Activated T-cell treated with anti-CD3 and anti-CD28 coated beads, Interleukin-2, amount 50 U/mL, for 24 hours (primary cell): ENCODE data around the gene CPED1.
"Not testable (repeated sequence)": the region's sequence is repeated elsewhere in the genome, so short reads cannot be mapped to it uniquely, and the experiment has no call there.

Source experiments
- DNase-seq: peaks from one replicate; pipeline ENCODE4 v3.0.0-alpha.2; 2020
- H3K27ac Mint-ChIP-seq: 2 replicates; pipeline ENCODE4 v1.8.0; 2020; ENCODE audit warnings: mild to moderate bottlenecking, mixed read lengths
- H3K27me3 Mint-ChIP-seq: 2 replicates; pipeline ENCODE4 v1.8.0; 2020; ENCODE audit warnings: mixed read lengths
- H3K36me3 Mint-ChIP-seq: 2 replicates; pipeline ENCODE4 v1.8.0; 2020; ENCODE audit warnings: low read depth, mixed read lengths
- H3K4me1 Mint-ChIP-seq: 2 replicates; pipeline ENCODE4 v1.8.0; 2020; ENCODE audit warnings: low read depth, mixed read lengths
- H3K4me3 Mint-ChIP-seq: 2 replicates; pipeline ENCODE4 v1.8.0; 2020; ENCODE audit warnings: mild to moderate bottlenecking, moderate library complexity, mixed read lengths
- H3K9me3 Mint-ChIP-seq: 2 replicates; pipeline ENCODE4 v1.8.0; 2020; ENCODE audit warnings: mixed read lengths

CPED1 gene

GRCh38 chr7:121187676-121188075 lies 199.2 kb downstream of the CPED1 start:
- H3K9me3 Mint-ChIP-seq, result no peaks in the 10 kb centered on the region
- peaks cover 5% of the 10 kb centered on the region for H3K27me3 Mint-ChIP-seq
- H3K4me1 Mint-ChIP-seq, result no peaks in the 10 kb centered on the region
- no peak for DNase-seq
- no peaks in the 10 kb centered on the region for H3K36me3 Mint-ChIP-seq
- H3K27ac Mint-ChIP-seq, result no peak overlapping the region
- no peak overlapping the region for H3K4me3 Mint-ChIP-seq

GRCh38 chr7:121192834-121193233 lies 204.3 kb downstream of the CPED1 start:
- no peak overlapping the region for H3K27ac Mint-ChIP-seq
- H3K4me3 Mint-ChIP-seq, result no peak overlapping the region
- H3K9me3 Mint-ChIP-seq, result no peaks in the 10 kb centered on the region
- no peaks in the 10 kb centered on the region for H3K36me3 Mint-ChIP-seq
- DNase-seq, result no peak
- no peaks in the 10 kb centered on the region for H3K4me1 Mint-ChIP-seq
- peaks cover 3% of the 10 kb centered on the region for H3K27me3 Mint-ChIP-seq

GRCh38 chr7:121195010-121195409 lies 206.5 kb downstream of the CPED1 start:
- Mint-ChIP-seq H3K36me3 (no peaks in the 10 kb centered on the region), H3K4me3 (no peak overlapping the region), H3K9me3 (no peaks in the 10 kb centered on the region), H3K4me1 (no peaks in the 10 kb centered on the region), H3K27me3 (peaks cover 8% of the 10 kb centered on the region), H3K27ac (no peak overlapping the region)
- no peak for DNase-seq

GRCh38 chr7:121195874-121196273 lies 207.4 kb downstream of the CPED1 start:
- Mint-ChIP-seq H3K4me1 (no peaks in the 10 kb centered on the region), H3K9me3 (no peaks in the 10 kb centered on the region), H3K27ac (no peak overlapping the region), H3K36me3 (no peaks in the 10 kb centered on the region), H3K27me3 (peaks cover 8% of the 10 kb centered on the region), H3K4me3 (no peak overlapping the region)
- no peak for DNase-seq

GRCh38 chr7:121196286-121196685 lies 207.8 kb downstream of the CPED1 start:
- H3K4me3 Mint-ChIP-seq, result no peak overlapping the region
- H3K27ac Mint-ChIP-seq, result no peak overlapping the region
- peaks cover 8% of the 10 kb centered on the region for H3K27me3 Mint-ChIP-seq
- no peaks in the 10 kb centered on the region for H3K36me3 Mint-ChIP-seq
- H3K4me1 Mint-ChIP-seq, result no peaks in the 10 kb centered on the region
- DNase-seq, result no peak
- H3K9me3 Mint-ChIP-seq, result no peaks in the 10 kb centered on the region

- Mint-ChIP-seq H3K4me1 (peaks cover under 1% of the 10 kb centered on the region), H3K9me3 (no peaks in the 10 kb centered on the region), H3K36me3 (no peaks in the 10 kb centered on the region), H3K27ac (no peak overlapping the region), H3K4me3 (no peak overlapping the region), H3K27me3 (peaks cover 8% of the 10 kb centered on the region)
- DNase-seq, result no peak
These were observed 208.9 kb downstream of the CPED1 start for GRCh38 chr7:121197455-121197854.

GRCh38 chr7:121198502-121198901 lies 210.0 kb downstream of the CPED1 start:
- Mint-ChIP-seq H3K4me3 (no peak overlapping the region), H3K4me1 (peaks cover 6% of the 10 kb centered on the region), H3K36me3 (no peaks in the 10 kb centered on the region), H3K9me3 (no peaks in the 10 kb centered on the region), H3K27me3 (peaks cover 8% of the 10 kb centered on the region), H3K27ac (no peak overlapping the region)
- no peak for DNase-seq

- H3K4me1 Mint-ChIP-seq, result peaks cover 6% of the 10 kb centered on the region
- H3K27ac Mint-ChIP-seq, result no peak overlapping the region
- no peak overlapping the region for H3K4me3 Mint-ChIP-seq
- no peak for DNase-seq
- H3K9me3 Mint-ChIP-seq, result no peaks in the 10 kb centered on the region
- H3K36me3 Mint-ChIP-seq, result no peaks in the 10 kb centered on the region
- peaks cover 8% of the 10 kb centered on the region for H3K27me3 Mint-ChIP-seq
These were observed 213.6 kb downstream of the CPED1 start for GRCh38 chr7:121202125-121202524.

GRCh38 chr7:121202834-121203233 lies 214.3 kb downstream of the CPED1 start:
- Mint-ChIP-seq H3K9me3 (no peaks in the 10 kb centered on the region), H3K4me1 (peaks cover 6% of the 10 kb centered on the region), H3K27me3 (peaks cover 5% of the 10 kb centered on the region), H3K4me3 (no peak overlapping the region), H3K27ac (no peak overlapping the region), H3K36me3 (no peaks in the 10 kb centered on the region)
- DNase-seq, result no peak

- Mint-ChIP-seq H3K36me3 (no peaks in the 10 kb centered on the region), H3K4me1 (peaks cover 6% of the 10 kb centered on the region), H3K9me3 (no peaks in the 10 kb centered on the region), H3K27me3 (no peaks in the 10 kb centered on the region), H3K27ac (no peak overlapping the region), H3K4me3 (no peak overlapping the region)
- no peak for DNase-seq
These were observed 216.0 kb downstream of the CPED1 start for GRCh38 chr7:121204537-121204936.

GRCh38 chr7:121205777-121206176 lies 217.3 kb downstream of the CPED1 start:
- DNase-seq, result no peak
- peaks cover 6% of the 10 kb centered on the region for H3K4me1 Mint-ChIP-seq
- H3K9me3 Mint-ChIP-seq, result no peaks in the 10 kb centered on the region
- H3K27ac Mint-ChIP-seq, result no peak overlapping the region
- H3K36me3 Mint-ChIP-seq, result no peaks in the 10 kb centered on the region
- no peaks in the 10 kb centered on the region for H3K27me3 Mint-ChIP-seq
- no peak overlapping the region for H3K4me3 Mint-ChIP-seq

- Mint-ChIP-seq H3K4me3 (no peak overlapping the region), H3K4me1 (no peaks in the 10 kb centered on the region), H3K36me3 (no peaks in the 10 kb centered on the region), H3K9me3 (no peaks in the 10 kb centered on the region), H3K27me3 (no peaks in the 10 kb centered on the region), H3K27ac (no peak overlapping the region)
- no peak for DNase-seq
These were observed 222.7 kb downstream of the CPED1 start for GRCh38 chr7:121211253-121211652.

GRCh38 chr7:121212036-121212435 lies 223.5 kb downstream of the CPED1 start:
- DNase-seq, result no peak
- Mint-ChIP-seq H3K4me3 (no peak overlapping the region), H3K27ac (no peak overlapping the region), H3K36me3 (no peaks in the 10 kb centered on the region), H3K27me3 (no peaks in the 10 kb centered on the region), H3K9me3 (no peaks in the 10 kb centered on the region), H3K4me1 (no peaks in the 10 kb centered on the region)

GRCh38 chr7:121214657-121215056 lies 226.1 kb downstream of the CPED1 start:
- Mint-ChIP-seq H3K4me3 (no peak overlapping the region), H3K27me3 (no peaks in the 10 kb centered on the region), H3K4me1 (no peaks in the 10 kb centered on the region), H3K36me3 (no peaks in the 10 kb centered on the region), H3K27ac (no peak overlapping the region), H3K9me3 (no peaks in the 10 kb centered on the region)
- no peak for DNase-seq

- H3K4me3 Mint-ChIP-seq, result no peak overlapping the region
- H3K4me1 Mint-ChIP-seq, result no peaks in the 10 kb centered on the region
- no peaks in the 10 kb centered on the region for H3K36me3 Mint-ChIP-seq
- DNase-seq, result no peak
- no peak overlapping the region for H3K27ac Mint-ChIP-seq
- H3K9me3 Mint-ChIP-seq, result peaks cover 10% of the 10 kb centered on the region
- no peaks in the 10 kb centered on the region for H3K27me3 Mint-ChIP-seq
These were observed 230.5 kb downstream of the CPED1 start for GRCh38 chr7:121219026-121219425.

GRCh38 chr7:121221108-121221507 lies 232.6 kb downstream of the CPED1 start:
- H3K4me3 Mint-ChIP-seq, H3K27me3 Mint-ChIP-seq, H3K4me1 Mint-ChIP-seq, H3K27ac Mint-ChIP-seq, H3K36me3 Mint-ChIP-seq, DNase-seq: not testable (repeated sequence)
- peaks cover 10% of the 10 kb centered on the region for H3K9me3 Mint-ChIP-seq
